Thyroid gland (tissue), 4 donors: ENCODE results near the gene CROT.

ENCODE experiments used
- CTCF ChIP-seq, 6 experiments: fragments of 200-600 bp in 3 of 6; fragments of 450-650 bp in 3 of 6; sonication (generic) in 3 of 6; IDR thresholded peaks; one replicate each; pipeline ENCODE4 v1.5.1; 2016 to 2019; ENCODE audit warnings: antibody characterized with exemption in 6 of 6, mild to moderate bottlenecking in 2 of 6, inconsistent platforms in 1 of 6, moderate library complexity in 1 of 6
- POLR2A ChIP-seq, 2 donors: fragments of 450-650 bp; IDR thresholded peaks; one replicate each; pipeline ENCODE4 v1.6.1; 2017; ENCODE audit warnings: antibody characterized with exemption in 2 of 2, mild to moderate bottlenecking in 2 of 2, moderate library complexity in 1 of 2

- no peak for TF ChIP-seq CTCF (IDR thresholded peaks at IDR 0.05)
- no peak for TF ChIP-seq POLR2A (IDR thresholded peaks at IDR 0.05)
Measured at GRCh38 chr7:87363342-87363741, 17.9 kb downstream of the CROT start.
